HepG2 (cell line): ENCODE measurements around the gene ACOT13. TPM values are rescaled to one million over a fixed set of nuclear protein-coding genes. Genes with fewer than 3 reads are reported as not detected.

ENCODE experiments used
- ATF1 ChIP-seq: IDR thresholded peaks from 2 replicates; pipeline ENCODE4 v1.6.1; 2016; ENCODE audit warnings: mild to moderate bottlenecking, control low read depth
- ATF6 ChIP-seq: sonication (generic); formaldehyde crosslinking; conservative IDR thresholded peaks from 2 replicates; pipeline ENCODE4 v1.4.0; 2020; ENCODE audit warnings: missing genetic modification reagents
- KAT2B ChIP-seq: fragments of 150-350 bp; IDR thresholded peaks from 2 replicates; pipeline ENCODE4 v1.6.1; 2014; ENCODE audit warnings: low read depth, low read length, borderline replicate concordance
- MBD4 ChIP-seq: IDR thresholded peaks from 2 replicates; pipeline ENCODE4 v1.6.1; 2012; ENCODE audit warnings: low read length, inconsistent platforms, borderline replicate concordance
- PCBP2 ChIP-seq: fragments of 200-400 bp; formaldehyde crosslinking; optimal IDR thresholded peaks from 2 replicates; pipeline ENCODE3; 2018; ENCODE audit warnings: low read length, low read depth; ENCODE audit not compliant: poor library complexity, severe bottlenecking
- RBAK ChIP-seq: sonication (generic); formaldehyde crosslinking; IDR thresholded peaks from 2 replicates; pipeline ENCODE4 v1.5.1; 2020; ENCODE audit warnings: mild to moderate bottlenecking, missing genetic modification reagents
- SNAPC4 ChIP-seq: sonication (generic); formaldehyde crosslinking; IDR thresholded peaks from 2 replicates; pipeline ENCODE4 v1.4.0; 2020; ENCODE audit warnings: mild to moderate bottlenecking, missing genetic modification reagents
- SNRNP70 ChIP-seq: fragments of 200-400 bp; formaldehyde crosslinking; IDR thresholded peaks from 2 replicates; pipeline ENCODE4 v1.6.1; 2017; ENCODE audit warnings: mild to moderate bottlenecking, low read depth, low read length, moderate library complexity
- SOX6 ChIP-seq, 2 experiments: fragments of 450-650 bp in 1 of 2; sonication (generic) in 1 of 2; formaldehyde crosslinking in 1 of 2; IDR thresholded peaks; 2 replicates each; pipeline versions ENCODE4 v1.4.0 to v1.6.1; 2017 to 2020; ENCODE audit warnings: antibody characterized with exemption in 1 of 2, mild to moderate bottlenecking in 1 of 2, missing genetic modification reagents in 1 of 2
- ZC3H4 ChIP-seq: sonication (generic); formaldehyde crosslinking; IDR thresholded peaks from 2 replicates; pipeline ENCODE4 v1.4.0; 2020; ENCODE audit warnings: missing genetic modification reagents, borderline replicate concordance
- ZFP62 ChIP-seq: sonication (generic); formaldehyde crosslinking; IDR thresholded peaks from 2 replicates; pipeline ENCODE4 v1.4.0; 2020; ENCODE audit warnings: missing genetic modification reagents
- ZKSCAN1 ChIP-seq: fragments of 150-350 bp; IDR thresholded peaks from 2 replicates; pipeline ENCODE4 v1.6.1; 2014; ENCODE audit warnings: low read length
- ZNF124 ChIP-seq: sonication (generic); formaldehyde crosslinking; IDR thresholded peaks from 2 replicates; pipeline ENCODE4 v1.4.0; 2020; ENCODE audit warnings: missing genetic modification reagents
- ZNF17 ChIP-seq: sonication (generic); formaldehyde crosslinking; IDR thresholded peaks from 2 replicates; pipeline ENCODE4 v1.5.0; 2020; ENCODE audit warnings: mild to moderate bottlenecking, missing genetic modification reagents
- ZNF276 ChIP-seq: sonication (generic); formaldehyde crosslinking; IDR thresholded peaks from 2 replicates; pipeline ENCODE4 v1.4.0; 2020; ENCODE audit warnings: mild to moderate bottlenecking, low read depth, missing genetic modification reagents
- ZNF44 ChIP-seq: sonication (generic); formaldehyde crosslinking; IDR thresholded peaks from 2 replicates; pipeline ENCODE4 v1.5.1; 2020; ENCODE audit warnings: mild to moderate bottlenecking, missing genetic modification reagents
- ZNF572 ChIP-seq: sonication (generic); formaldehyde crosslinking; IDR thresholded peaks from 2 replicates; pipeline ENCODE4 v1.5.1; 2020; ENCODE audit warnings: mild to moderate bottlenecking, missing genetic modification reagents
- ZNF670 ChIP-seq: sonication (generic); formaldehyde crosslinking; IDR thresholded peaks from 2 replicates; pipeline ENCODE4 v1.8.0; 2022; ENCODE audit warnings: mild to moderate bottlenecking, missing genetic modification reagents, borderline replicate concordance
- ZNF746 ChIP-seq: sonication (generic); formaldehyde crosslinking; IDR thresholded peaks from 2 replicates; pipeline ENCODE4 v1.8.0; 2022; ENCODE audit warnings: mild to moderate bottlenecking, missing genetic modification reagents
- ZNF841 ChIP-seq: sonication (generic); formaldehyde crosslinking; IDR thresholded peaks from 2 replicates; pipeline ENCODE4 v1.8.1; 2023; ENCODE audit warnings: missing genetic modification reagents, borderline replicate concordance
- polyA plus RNA-seq, 8 experiments: library from polyadenylated mRNA; depleted of rRNA in 3 of 8; stranded (reverse) in 7 of 8; unstranded in 1 of 8; fragments of >200 nt; fragmentation: Illumina TruSeq in 4 of 8; extraction: Trizol in 4 of 8; gene quantifications; 2 replicates each; pipeline versions ENCODE4 v1.2.1 to v1.2.3, GENCODE V29; 2011 to 2016; ENCODE audit warnings: low read depth in 4 of 8, missing spikeins in 1 of 8, mixed read lengths in 1 of 8; ENCODE audit not compliant: insufficient read depth in 1 of 8
- total RNA-seq, 5 experiments: library from RNA; depleted of rRNA; stranded (reverse); fragments of >200 nt; fragmentation: Illumina TruSeq; extraction: Trizol; gene quantifications; 2 replicates each; pipeline ENCODE4 v1.2.3, GENCODE V29; 2016; ENCODE audit warnings: low read depth in 1 of 5

Gene ACOT13
- total and polyA plus RNA-seq, 2 of the 13 experiments (the other 11 are each of a cell fraction or from before 2014, with no cell fraction given), result 31.5 to 45.1 TPM

GRCh38 chr6:24666641-24667377, at the start of gene ACOT13, which contains the start of gene TDP2 (continued):
- TF ChIP-seq ZNF276 (CRISPR knock-in tag) (peak; percentile 88), ZKSCAN1 (0 out of 2 replicates have a peak, but pooled peaks have one; percentile 12), ZNF841 (CRISPR knock-in tag) (peak; percentile 77; the same call in 1 of the 2 replicates), ATF6 (CRISPR knock-in tag) (peak; percentile 69), SOX6 (IDR thresholded peaks at IDR 0.05) (no peak), SOX6 (CRISPR knock-in tag; IDR thresholded peaks at IDR 0.05) (peak; percentile 82), MBD4 (no peak), ATF1 (CRISPR knock-in tag) (peak; percentile 72), ZNF17 (CRISPR knock-in tag) (no peak), ZC3H4 (no peak; the same call in 1 of the 2 replicates), ZNF746 (CRISPR knock-in tag) (peak; percentile 79; the same call in 1 of the 2 replicates), ZNF44 (no peak), SNRNP70 (no peak), ZNF572 (CRISPR knock-in tag) (0 out of 2 replicates have a peak, but pooled peaks have one; percentile 7), SNAPC4 (CRISPR knock-in tag) (peak; percentile 95), ZNF670 (CRISPR knock-in tag) (peak; percentile 98), ZNF124 (CRISPR knock-in tag) (peak; percentile 97), PCBP2 (no peak), ZFP62 (no peak), RBAK (no peak; the same call in 1 of the 2 replicates), KAT2B (no peak)
